ENCODE measurements around the gene GTF3C2. TPM values are rescaled to one million over a fixed set of nuclear protein-coding genes. Genes with fewer than 3 reads are reported as not detected.
"Not testable (repeated sequence)": the region's sequence is repeated elsewhere in the genome, so short reads cannot be mapped to it uniquely, and the experiment has no call there.

GTF3C2 gene
- total RNA-seq, 2 experiments from 2014 or later = 77.4 to 83.9 TPM

GRCh38 chr2:27353386-27353761, 3.2 kb downstream of the GTF3C2 start:
- peaks cover 49% of the 10 kb centered on the region for H3K4me1 Mint-ChIP-seq
- not testable (repeated sequence) for DNase-seq, H3K27me3 Mint-ChIP-seq, H3K9me3 Mint-ChIP-seq, H3K27ac Mint-ChIP-seq, H3K4me3 Mint-ChIP-seq
- peaks cover 24% of the 10 kb centered on the region for H3K36me3 Mint-ChIP-seq

DNA sequence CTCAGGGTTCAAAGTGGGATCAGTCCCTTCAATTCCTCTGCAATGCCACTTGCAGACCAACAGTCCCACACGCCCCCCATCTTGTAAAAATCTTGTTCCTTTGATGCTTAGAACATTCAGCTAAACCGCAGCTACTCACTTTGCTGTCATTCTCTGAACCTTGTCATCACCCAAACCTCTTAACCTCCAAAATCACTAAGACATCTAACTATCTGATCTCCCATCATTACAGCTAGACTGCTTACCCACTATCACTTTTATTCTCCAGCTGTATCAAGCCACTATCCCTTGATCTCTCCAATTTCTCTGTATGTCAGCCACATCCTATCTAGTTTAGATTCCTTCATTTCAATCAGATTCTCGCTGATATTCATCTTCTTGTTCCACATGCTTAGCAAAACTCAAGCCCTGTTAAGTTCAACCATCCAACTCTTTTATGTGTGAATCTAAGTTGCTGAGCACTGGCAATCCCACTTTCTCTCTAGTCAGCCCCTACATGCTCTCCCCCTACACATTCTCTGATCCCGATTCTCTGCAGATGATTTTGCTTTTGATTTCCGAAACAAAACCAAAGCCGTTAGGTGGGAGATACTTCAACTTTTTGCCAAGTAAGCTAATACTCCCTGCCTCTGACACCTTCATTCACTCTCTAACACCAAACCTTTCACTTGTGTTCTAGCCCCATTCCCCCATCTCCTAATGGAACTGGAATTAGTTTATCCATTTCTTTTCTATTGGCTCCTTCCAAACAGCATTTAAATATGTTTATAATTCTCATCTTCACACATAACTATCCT, 4.6 kb downstream of the GTF3C2 start:
- Mint-ChIP-seq H3K9me3 (no peaks in the 10 kb centered on the region), H3K27me3 (no peaks in the 10 kb centered on the region), H3K27ac (peak overlapping the region; percentile 46), H3K4me3 (peak overlapping the region; percentile 5), H3K4me1 (peaks cover 52% of the 10 kb centered on the region), H3K36me3 (peaks cover 16% of the 10 kb centered on the region)
- DNase-seq = no peak

DNA sequence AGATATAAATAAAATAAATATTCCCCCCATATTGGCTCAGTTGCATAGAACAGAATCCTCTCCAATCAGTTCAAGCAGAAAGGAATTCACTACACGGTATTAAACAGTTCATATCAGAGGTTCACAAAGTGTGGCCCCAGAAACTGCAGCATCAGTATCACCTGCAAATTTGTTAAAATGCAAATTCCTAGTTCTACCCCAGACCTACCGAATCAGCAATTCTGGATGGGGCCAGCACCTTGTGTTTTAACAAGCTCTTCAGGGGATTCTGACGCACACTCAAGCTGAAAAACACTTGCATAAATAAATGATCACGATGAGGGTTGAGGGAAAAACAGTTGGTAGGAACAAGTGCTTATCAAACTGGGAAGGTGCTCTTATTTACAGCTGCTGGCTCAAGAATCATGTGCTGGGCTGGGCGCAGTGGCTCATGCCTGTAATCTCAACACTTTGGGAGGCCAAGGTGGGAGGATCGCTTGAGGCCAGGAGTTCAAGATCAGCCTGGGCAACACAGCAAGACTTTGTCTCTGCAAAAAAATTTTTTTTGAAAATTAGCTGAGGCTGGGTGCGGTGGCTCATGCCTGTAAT, 6.4 kb downstream of the GTF3C2 start:
- Mint-ChIP-seq H3K9me3 (no peaks in the 10 kb centered on the region), H3K27ac (peak overlapping the region; percentile 4), H3K4me1 (peaks cover 50% of the 10 kb centered on the region), H3K36me3 (peaks cover 15% of the 10 kb centered on the region), H3K4me3 (no peak overlapping the region), H3K27me3 (no peaks in the 10 kb centered on the region)
- no peak for DNase-seq

- no peak overlapping the region for H3K27ac Mint-ChIP-seq
- H3K36me3 Mint-ChIP-seq = peaks cover 10% of the 10 kb centered on the region
- H3K27me3 Mint-ChIP-seq = no peaks in the 10 kb centered on the region
- H3K4me3 Mint-ChIP-seq = no peak overlapping the region
- H3K4me1 Mint-ChIP-seq = peaks cover 27% of the 10 kb centered on the region
- DNase-seq = no peak
- no peaks in the 10 kb centered on the region for H3K9me3 Mint-ChIP-seq
Measured at GRCh38 chr2:27347641-27348040, 8.9 kb downstream of the GTF3C2 start.

- Mint-ChIP-seq H3K27ac (no peak overlapping the region), H3K4me3 (no peak overlapping the region), H3K27me3 (no peaks in the 10 kb centered on the region)
Measured at GRCh38 chr2:27336173-27336572, 20.4 kb downstream of the GTF3C2 start.

GRCh38 chr2:27335311-27335710, 21.3 kb downstream of the GTF3C2 start:
- H3K9me3 Mint-ChIP-seq = no peaks in the 10 kb centered on the region

More at GRCh38 chr2:27336173-27336572, 20.4 kb downstream of the GTF3C2 start:
- DNase-seq = no peak
- Mint-ChIP-seq H3K36me3 (peaks cover 21% of the 10 kb centered on the region), H3K9me3 (no peaks in the 10 kb centered on the region), H3K4me1 (no peaks in the 10 kb centered on the region)

DNA sequence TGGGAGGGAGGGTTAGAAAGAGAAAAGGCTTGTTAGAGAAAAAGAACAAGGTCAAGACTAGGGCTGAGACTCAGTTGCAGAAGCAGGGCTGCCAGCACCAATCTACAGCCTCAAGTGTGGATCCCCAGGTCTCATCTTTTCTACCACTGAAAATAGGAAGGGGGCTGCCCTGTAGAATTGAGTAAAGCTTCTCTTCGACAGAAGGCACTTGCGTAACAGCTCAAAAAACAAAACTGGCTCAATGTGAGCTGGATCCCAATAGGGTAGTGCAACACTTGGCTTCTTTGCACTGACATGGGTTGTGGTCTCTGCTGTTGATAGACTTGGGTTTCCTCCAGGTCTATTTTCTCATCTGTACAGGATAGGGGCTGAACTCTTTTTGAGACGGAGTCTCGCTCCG, 31.8 kb downstream of the GTF3C2 start:
- peaks cover 23% of the 10 kb centered on the region for H3K36me3 Mint-ChIP-seq
- peaks cover 16% of the 10 kb centered on the region for H3K4me1 Mint-ChIP-seq
- peak overlapping the region; percentile 37 for H3K4me3 Mint-ChIP-seq
- no peak for DNase-seq
- H3K9me3 Mint-ChIP-seq = no peaks in the 10 kb centered on the region
- H3K27me3 Mint-ChIP-seq = no peaks in the 10 kb centered on the region
- peak overlapping the region; percentile 10 for H3K27ac Mint-ChIP-seq

More at GRCh38 chr2:27335311-27335710, 21.3 kb downstream of the GTF3C2 start:
- Mint-ChIP-seq H3K36me3 (peaks cover 17% of the 10 kb centered on the region), H3K4me3 (no peak overlapping the region), H3K27me3 (no peaks in the 10 kb centered on the region), H3K27ac (no peak overlapping the region), H3K4me1 (no peaks in the 10 kb centered on the region)
- no peak for DNase-seq

- Mint-ChIP-seq H3K9me3 (no peaks in the 10 kb centered on the region), H3K4me1 (peaks cover 16% of the 10 kb centered on the region), H3K36me3 (peaks cover 23% of the 10 kb centered on the region), H3K27ac (peak overlapping the region; percentile 90), H3K4me3 (peak overlapping the region; percentile 91), H3K27me3 (no peaks in the 10 kb centered on the region)
- DNase-seq = no peak
Measured at GRCh38 chr2:27323596-27324285, 32.8 kb downstream of the GTF3C2 start.

DNA sequence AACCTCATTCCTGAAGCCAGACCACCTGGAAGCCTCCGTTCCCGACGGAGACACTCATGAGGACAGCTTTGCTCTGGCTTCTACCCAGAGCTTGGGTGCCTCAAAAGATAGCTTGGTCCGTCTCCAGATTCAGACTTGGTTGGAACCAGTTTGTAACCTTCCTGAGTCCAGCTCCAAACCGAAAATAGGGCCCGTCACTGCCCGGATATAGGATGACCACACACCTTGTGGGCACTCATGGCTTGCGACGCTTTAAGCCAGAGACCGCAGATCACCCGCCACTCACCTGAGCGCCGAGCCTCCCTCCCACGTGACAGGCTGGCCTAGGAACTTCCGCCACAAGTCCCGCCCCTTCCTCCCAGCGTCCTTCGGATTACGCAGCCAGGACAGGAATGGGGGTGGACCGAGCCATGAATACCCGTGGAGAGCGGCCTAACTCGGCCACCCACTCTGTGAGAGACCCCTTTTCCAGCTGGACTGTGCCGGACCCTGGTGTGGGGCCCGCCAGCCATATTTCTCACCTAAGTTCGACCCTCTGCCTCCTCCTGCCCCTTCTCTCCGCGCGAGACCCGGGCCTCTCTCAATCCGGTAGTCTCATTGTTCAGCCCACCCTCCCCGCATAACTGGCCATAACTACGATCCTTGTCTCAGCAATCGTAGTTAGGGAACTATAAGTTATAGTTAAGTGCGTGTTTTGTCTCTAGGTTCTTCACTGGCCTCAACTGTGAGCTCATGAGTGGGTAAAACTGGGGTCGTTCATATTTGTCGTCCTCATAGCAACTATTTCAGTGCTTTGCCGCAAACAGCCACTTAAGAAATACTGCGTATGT, 33.6 kb downstream of the GTF3C2 start, which contains the start of gene MPV17:
Gene MPV17 (minus strand): TSS at position 332 of the 830 bp plus-strand sequence. CDS start 580 bp downstream, outside the sequence.
- peaks cover 20% of the 10 kb centered on the region for H3K36me3 Mint-ChIP-seq
- peak; percentile 89 for DNase-seq
- no peaks in the 10 kb centered on the region for H3K27me3 Mint-ChIP-seq
- H3K4me3 Mint-ChIP-seq = peak within 1 kb of the TSS; percentile 91
- peaks cover 16% of the 10 kb centered on the region for H3K4me1 Mint-ChIP-seq
- H3K9me3 Mint-ChIP-seq = no peaks in the 10 kb centered on the region
- H3K27ac Mint-ChIP-seq = peak within 1 kb of the TSS; percentile 90

GRCh38 chr2:27322301-27322765, 34.2 kb downstream of the GTF3C2 start:
- Mint-ChIP-seq H3K36me3 (peaks cover 17% of the 10 kb centered on the region), H3K27me3 (no peaks in the 10 kb centered on the region), H3K4me3 (peak overlapping the region; percentile 91), H3K27ac (peak overlapping the region; percentile 90), H3K9me3 (no peaks in the 10 kb centered on the region), H3K4me1 (peaks cover 16% of the 10 kb centered on the region)
- DNase-seq = no peak

DNA sequence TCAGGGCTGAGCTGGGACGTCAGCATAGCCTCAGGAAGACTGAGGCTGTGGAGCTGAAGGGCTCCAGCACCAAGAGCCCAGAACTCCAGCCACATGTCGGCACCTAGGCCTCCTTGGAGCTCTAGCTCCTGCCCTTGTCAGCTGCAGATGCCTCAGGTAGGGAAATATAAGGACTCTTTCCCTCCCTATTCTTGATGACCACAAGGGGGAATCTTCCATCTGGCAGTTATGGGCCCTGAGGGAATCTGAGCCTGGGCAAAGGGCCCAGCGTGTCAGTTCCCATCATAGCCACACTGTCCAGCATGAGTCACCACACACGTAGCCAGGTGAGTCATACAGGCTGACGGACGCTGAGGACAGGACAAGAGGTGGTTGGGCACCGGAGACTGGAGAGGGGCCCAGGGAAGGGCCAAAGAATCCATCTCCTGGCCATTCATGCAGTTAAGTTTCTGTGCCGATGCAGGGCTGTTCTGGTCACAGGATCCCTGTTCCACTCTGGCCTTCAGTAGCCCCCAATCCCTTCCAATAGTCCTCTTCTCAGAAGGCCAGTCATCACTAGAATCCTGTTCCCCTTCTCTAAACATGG, 35.5 kb downstream of the GTF3C2 start:
- DNase-seq = no peak
- Mint-ChIP-seq H3K36me3 (peaks cover 12% of the 10 kb centered on the region), H3K4me1 (peaks cover 16% of the 10 kb centered on the region), H3K4me3 (peak overlapping the region; percentile 91), H3K9me3 (no peaks in the 10 kb centered on the region), H3K27ac (peak overlapping the region; percentile 62), H3K27me3 (no peaks in the 10 kb centered on the region)

GRCh38 chr2:27319839-27320238, 36.7 kb downstream of the GTF3C2 start:
- H3K36me3 Mint-ChIP-seq, H3K27ac Mint-ChIP-seq, H3K27me3 Mint-ChIP-seq, H3K4me3 Mint-ChIP-seq, H3K9me3 Mint-ChIP-seq, DNase-seq: not testable (repeated sequence)
- H3K4me1 Mint-ChIP-seq = peaks cover 16% of the 10 kb centered on the region

DNA sequence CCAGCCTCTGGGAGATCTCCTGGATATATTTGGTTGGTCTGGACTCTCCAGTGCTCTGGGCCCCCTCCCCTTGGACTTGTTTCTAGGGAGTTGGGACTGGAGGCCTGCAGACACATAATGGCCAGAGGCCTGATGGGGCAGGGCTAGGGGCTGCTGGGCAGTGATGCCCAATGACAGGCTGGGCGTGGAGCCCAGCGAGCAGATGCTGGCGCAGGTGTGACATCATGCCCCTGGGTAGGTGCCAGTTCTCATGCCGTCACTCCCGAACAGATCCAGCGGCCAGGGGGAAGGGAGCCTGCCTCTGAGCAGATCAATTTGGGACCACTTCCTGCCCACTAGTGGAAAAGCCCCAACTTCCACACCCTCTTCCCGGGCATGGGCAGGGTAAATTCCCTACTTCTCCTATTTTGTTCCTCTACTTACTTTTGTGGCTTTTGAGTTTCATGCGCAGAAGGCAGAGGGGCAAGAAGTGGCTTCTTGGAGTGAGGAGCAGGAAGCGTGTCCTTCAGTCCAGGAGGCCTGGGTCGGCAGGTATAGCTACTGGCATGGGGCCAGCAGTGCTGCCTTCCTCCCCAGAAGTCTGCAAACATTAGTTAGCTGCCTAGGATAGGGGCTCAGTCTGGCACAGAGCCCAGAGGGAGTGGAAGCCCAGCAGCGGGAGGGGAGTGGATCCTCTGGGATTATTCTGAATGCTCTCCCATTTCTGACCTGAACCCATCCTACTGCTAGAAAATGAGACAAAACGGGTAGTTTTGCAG, 39.7 kb downstream of the GTF3C2 start:
- peaks cover 6% of the 10 kb centered on the region for H3K36me3 Mint-ChIP-seq
- no peaks in the 10 kb centered on the region for H3K27me3 Mint-ChIP-seq
- no peak for DNase-seq
- peaks cover 7% of the 10 kb centered on the region for H3K4me1 Mint-ChIP-seq
- H3K27ac Mint-ChIP-seq = no peak overlapping the region
- no peak overlapping the region for H3K4me3 Mint-ChIP-seq
- no peaks in the 10 kb centered on the region for H3K9me3 Mint-ChIP-seq

- no peak for DNase-seq
- Mint-ChIP-seq H3K27ac (no peak overlapping the region), H3K4me3 (no peak overlapping the region), H3K27me3 (no peaks in the 10 kb centered on the region), H3K36me3 (peaks cover 8% of the 10 kb centered on the region), H3K4me1 (no peaks in the 10 kb centered on the region), H3K9me3 (no peaks in the 10 kb centered on the region)
Measured at GRCh38 chr2:27315122-27315521, 41.4 kb downstream of the GTF3C2 start.

All from activated naive CD8-positive, alpha-beta T cell treated with anti-CD3 and anti-CD28 coated beads for 36 hours (primary cell).